WTC11 (cell line): Measurements from ENCODE around the gene TNK2.
"Not testable (repeated sequence)": the region's sequence is repeated elsewhere in the genome, so short reads cannot be mapped to it uniquely, and the experiment has no call there.

Experiments
- ATF3 ChIP-seq: sonication (generic); formaldehyde crosslinking; conservative IDR thresholded peaks from 2 replicates; pipeline ENCODE4 v1.8.1; 2022; ENCODE audit warnings: mild to moderate bottlenecking, missing genetic modification reagents
- CTCF ChIP-seq: fragments of 200-600 bp; IDR thresholded peaks from 2 replicates; pipeline ENCODE4 v1.8.0; 2022; ENCODE audit warnings: antibody characterized with exemption
- EMX1 ChIP-seq: fragments of 250-450 bp; sonication (Bioruptor Pico); IDR thresholded peaks from 2 replicates; pipeline ENCODE4 v1.8.0; 2021; ENCODE audit warnings: mild to moderate bottlenecking
- HMGXB4 ChIP-seq: sonication (generic); formaldehyde crosslinking; IDR thresholded peaks from 2 replicates; pipeline ENCODE4 v1.8.1; 2023; ENCODE audit warnings: mild to moderate bottlenecking, moderate library complexity, missing genetic modification reagents
- MXD4 ChIP-seq: fragments of 250-450 bp; sonication (Bioruptor Pico); IDR thresholded peaks from 2 replicates; pipeline ENCODE4 v1.8.0; 2021; ENCODE audit warnings: mild to moderate bottlenecking, moderate library complexity, borderline replicate concordance
- TEAD1 ChIP-seq: sonication (generic); formaldehyde crosslinking; IDR thresholded peaks from 2 replicates; pipeline ENCODE4 v1.8.0; 2022; ENCODE audit warnings: mild to moderate bottlenecking, missing genetic modification reagents

- not testable (repeated sequence) for TF ChIP-seq MXD4; EMX1; HMGXB4 (CRISPR knock-in tag); CTCF; TEAD1 (CRISPR knock-in tag); ATF3 (CRISPR knock-in tag)
Measured at GRCh38 chr3:195933044-195933430, 24.7 kb upstream of the TNK2 start.
